Measurements from ENCODE around the gene TMIGD2.
"Not testable (repeated sequence)": the region's sequence is repeated elsewhere in the genome, so short reads cannot be mapped to it uniquely, and the experiment has no call there.

DNA sequence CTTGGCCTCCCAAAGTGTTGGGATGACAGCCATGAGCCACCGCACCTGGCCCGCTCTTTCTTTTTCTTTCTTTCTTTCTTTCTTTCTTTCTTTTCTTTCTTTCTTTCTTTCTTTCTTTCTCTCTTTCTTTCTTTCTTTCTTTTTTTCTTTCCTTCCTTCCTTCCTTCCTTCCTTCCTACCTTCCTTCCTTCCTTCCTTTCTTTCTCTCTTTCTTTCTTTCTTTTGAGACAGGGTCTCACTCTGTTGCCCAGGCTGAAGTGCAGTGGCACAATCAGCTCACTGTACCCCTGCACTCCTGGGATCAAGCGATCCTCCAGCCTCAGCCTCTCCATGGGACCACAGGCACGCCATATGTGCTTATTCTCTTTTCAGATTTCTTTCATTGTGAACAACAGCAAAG is 16.0 kb downstream of the TMIGD2 start:
- not testable (repeated sequence) for TF ChIP-seq POLR2AphosphoS5 (IDR thresholded peaks at IDR 0.05; ENCODE audit: low read depth, low read length)
- TF ChIP-seq, protein P1, sequence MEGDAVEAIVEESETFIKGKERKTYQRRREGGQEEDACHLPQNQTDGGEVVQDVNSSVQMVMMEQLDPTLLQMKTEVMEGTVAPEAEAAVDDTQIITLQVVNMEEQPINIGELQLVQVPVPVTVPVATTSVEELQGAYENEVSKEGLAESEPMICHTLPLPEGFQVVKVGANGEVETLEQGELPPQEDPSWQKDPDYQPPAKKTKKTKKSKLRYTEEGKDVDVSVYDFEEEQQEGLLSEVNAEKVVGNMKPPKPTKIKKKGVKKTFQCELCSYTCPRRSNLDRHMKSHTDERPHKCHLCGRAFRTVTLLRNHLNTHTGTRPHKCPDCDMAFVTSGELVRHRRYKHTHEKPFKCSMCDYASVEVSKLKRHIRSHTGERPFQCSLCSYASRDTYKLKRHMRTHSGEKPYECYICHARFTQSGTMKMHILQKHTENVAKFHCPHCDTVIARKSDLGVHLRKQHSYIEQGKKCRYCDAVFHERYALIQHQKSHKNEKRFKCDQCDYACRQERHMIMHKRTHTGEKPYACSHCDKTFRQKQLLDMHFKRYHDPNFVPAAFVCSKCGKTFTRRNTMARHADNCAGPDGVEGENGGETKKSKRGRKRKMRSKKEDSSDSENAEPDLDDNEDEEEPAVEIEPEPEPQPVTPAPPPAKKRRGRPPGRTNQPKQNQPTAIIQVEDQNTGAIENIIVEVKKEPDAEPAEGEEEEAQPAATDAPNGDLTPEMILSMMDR (IDR thresholded peaks at IDR 0.05) = not testable (repeated sequence)
